Nephron (organoid): Measurements from ENCODE around the gene ARFGAP2.

Source experiments
- H3K27ac Mint-ChIP-seq, 3 experiments: 2 replicates each; pipeline ENCODE4 v1.8.0; 2020; ENCODE audit warnings: mixed read lengths in 3 of 3, mild to moderate bottlenecking in 2 of 3, moderate library complexity in 1 of 3
- H3K27me3 Mint-ChIP-seq: 2 replicates; pipeline ENCODE4 v1.8.0; 2021; ENCODE audit warnings: low read depth, mild to moderate bottlenecking, moderate library complexity, mixed read lengths
- H3K36me3 Mint-ChIP-seq: 2 replicates; pipeline ENCODE4 v1.8.0; 2020; ENCODE audit warnings: low read depth, mixed read lengths
- H3K4me1 Mint-ChIP-seq: 2 replicates; pipeline ENCODE4 v1.8.0; 2020; ENCODE audit warnings: mixed read lengths
- H3K4me3 Mint-ChIP-seq, 3 experiments: 2 replicates each; pipeline ENCODE4 v1.8.0; 2020; ENCODE audit warnings: mild to moderate bottlenecking in 3 of 3, mixed read lengths in 3 of 3, moderate library complexity in 2 of 3
- H3K9me3 Mint-ChIP-seq: 2 replicates; pipeline ENCODE4 v1.8.0; 2020; ENCODE audit warnings: mixed read lengths
- CTCF ChIP-seq, 3 experiments: fragments of 200-600 bp; sonication (generic); IDR thresholded peaks; one replicate each; pipeline ENCODE4 v1.5.0; 2021; ENCODE audit warnings: antibody characterized with exemption in 3 of 3; ENCODE audit not compliant: unreplicated experiment in 3 of 3

Gene ARFGAP2

GRCh38 chr11:47161890-47162289, 14.8 kb downstream of the ARFGAP2 start:
- Mint-ChIP-seq H3K27ac (peak overlapping the region in 1 of 3 experiments; percentile 14), H3K4me3 (no peak overlapping the region), H3K27me3 (no peaks in the 10 kb centered on the region), H3K36me3 (peaks cover 33% of the 10 kb centered on the region), H3K4me1 (peaks cover 5% of the 10 kb centered on the region), H3K9me3 (no peaks in the 10 kb centered on the region)
- no peak for TF ChIP-seq CTCF (IDR thresholded peaks at IDR 0.05; ENCODE audit: unreplicated experiment in 3 of 3)

- H3K4me3 Mint-ChIP-seq: no peak overlapping the region
- H3K27me3 Mint-ChIP-seq: no peaks in the 10 kb centered on the region
- peaks cover 5% of the 10 kb centered on the region for H3K4me1 Mint-ChIP-seq
- peak; percentile 45 to 52 (median 52) for TF ChIP-seq CTCF (IDR thresholded peaks at IDR 0.05; ENCODE audit: unreplicated experiment in 3 of 3)
- H3K36me3 Mint-ChIP-seq: peaks cover 29% of the 10 kb centered on the region
- H3K27ac Mint-ChIP-seq: no peak overlapping the region
- no peaks in the 10 kb centered on the region for H3K9me3 Mint-ChIP-seq
Observed at GRCh38 chr11:47161134-47161854, 15.4 kb downstream of the ARFGAP2 start.

GRCh38 chr11:47160753-47161133, 15.9 kb downstream of the ARFGAP2 start:
- H3K27ac Mint-ChIP-seq: no peak overlapping the region
- no peak overlapping the region for H3K4me3 Mint-ChIP-seq
- H3K36me3 Mint-ChIP-seq: peaks cover 25% of the 10 kb centered on the region
- H3K9me3 Mint-ChIP-seq: no peaks in the 10 kb centered on the region
- no peak for TF ChIP-seq CTCF (IDR thresholded peaks at IDR 0.05; ENCODE audit: unreplicated experiment in 3 of 3)
- H3K27me3 Mint-ChIP-seq: no peaks in the 10 kb centered on the region
- peaks cover 5% of the 10 kb centered on the region for H3K4me1 Mint-ChIP-seq

GRCh38 chr11:47158242-47158641, 18.4 kb downstream of the ARFGAP2 start:
- no peaks in the 10 kb centered on the region for H3K27me3 Mint-ChIP-seq
- no peak overlapping the region for H3K4me3 Mint-ChIP-seq
- no peaks in the 10 kb centered on the region for H3K9me3 Mint-ChIP-seq
- peaks cover 15% of the 10 kb centered on the region for H3K36me3 Mint-ChIP-seq
- no peak overlapping the region for H3K27ac Mint-ChIP-seq
- no peak for TF ChIP-seq CTCF (IDR thresholded peaks at IDR 0.05; ENCODE audit: unreplicated experiment in 3 of 3)
- H3K4me1 Mint-ChIP-seq: peaks cover 24% of the 10 kb centered on the region

GRCh38 chr11:47157805-47158204, 18.9 kb downstream of the ARFGAP2 start:
- H3K27me3 Mint-ChIP-seq: no peaks in the 10 kb centered on the region
- H3K36me3 Mint-ChIP-seq: peaks cover 15% of the 10 kb centered on the region
- H3K4me1 Mint-ChIP-seq: peaks cover 28% of the 10 kb centered on the region
- no peak overlapping the region for H3K4me3 Mint-ChIP-seq
- H3K9me3 Mint-ChIP-seq: no peaks in the 10 kb centered on the region
- no peak overlapping the region for H3K27ac Mint-ChIP-seq
- no peak for TF ChIP-seq CTCF (IDR thresholded peaks at IDR 0.05; ENCODE audit: unreplicated experiment in 3 of 3)

GRCh38 chr11:47156951-47157350, 19.7 kb downstream of the ARFGAP2 start:
- Mint-ChIP-seq H3K27ac (no peak overlapping the region), H3K27me3 (no peaks in the 10 kb centered on the region), H3K36me3 (peaks cover 15% of the 10 kb centered on the region), H3K4me3 (no peak overlapping the region), H3K9me3 (no peaks in the 10 kb centered on the region), H3K4me1 (peaks cover 30% of the 10 kb centered on the region)
- no peak for TF ChIP-seq CTCF (IDR thresholded peaks at IDR 0.05; ENCODE audit: unreplicated experiment in 3 of 3)
